Measurements from ENCODE around the gene DPF3. TPM values are rescaled to one million over a fixed set of nuclear protein-coding genes. Genes with fewer than 3 reads are reported as not detected.

The DPF3 gene
- total and polyA plus RNA-seq, 2 donors from 2014 or later, result 2.3 to 2.8 TPM

- Histone ChIP-seq H3K9ac (ENCODE audit: low read length in 3 of 3) (no peak overlapping the region), H3K4me1 (ENCODE audit: control insufficient read depth in 2 of 3, insufficient read depth in 2 of 3, low read depth in 1 of 3, low read length in 3 of 3) (no peaks in the 10 kb centered on the region), H3K27ac (ENCODE audit: low read depth in 2 of 2, low read length in 2 of 2) (no peak overlapping the region), H3K4me3 (ENCODE audit: low read length in 3 of 3) (no peak overlapping the region), H3K36me3 (ENCODE audit: control insufficient read depth in 2 of 3, insufficient read depth in 3 of 3, low read length in 3 of 3) (peaks cover 0 to 29% (median 7%) of the 10 kb centered on the region in 3 donors), H3K27me3 (ENCODE audit: control insufficient read depth, insufficient read depth, low read length) (no peaks in the 10 kb centered on the region), H3K9me3 (ENCODE audit: control insufficient read depth in 2 of 3, insufficient read depth in 1 of 3, low read length in 3 of 3) (no peaks in the 10 kb centered on the region)
- no peak for TF ChIP-seq CTCF (IDR thresholded peaks at IDR 0.05; ENCODE audit: borderline replicate concordance, extremely low read depth, insufficient read depth)
- intact Hi-C loops (cut with DNase I), result no loop called here
- FAIRE-seq (no peak), DNase-seq (no peak)
Observed at GRCh38 chr14:72673179-72673578, 220.7 kb downstream of the DPF3 start.

- Histone ChIP-seq H3K27ac (ENCODE audit: low read depth in 2 of 2, low read length in 2 of 2) (no peak overlapping the region), H3K27me3 (ENCODE audit: control insufficient read depth, insufficient read depth, low read length) (no peaks in the 10 kb centered on the region), H3K4me3 (ENCODE audit: low read length in 3 of 3) (no peak overlapping the region), H3K9me3 (ENCODE audit: control insufficient read depth in 2 of 3, insufficient read depth in 1 of 3, low read length in 3 of 3) (no peaks in the 10 kb centered on the region), H3K9ac (ENCODE audit: low read length in 3 of 3) (no peak overlapping the region), H3K4me1 (ENCODE audit: control insufficient read depth in 2 of 3, insufficient read depth in 2 of 3, low read depth in 1 of 3, low read length in 3 of 3) (no peaks in the 10 kb centered on the region), H3K36me3 (ENCODE audit: control insufficient read depth in 2 of 3, insufficient read depth in 3 of 3, low read length in 3 of 3) (peaks cover 0 to 12% (median 7%) of the 10 kb centered on the region in 3 donors)
- TF ChIP-seq CTCF (IDR thresholded peaks at IDR 0.05; ENCODE audit: borderline replicate concordance, extremely low read depth, insufficient read depth), result no peak
- DNase-seq, result no peak
- intact Hi-C loops (cut with DNase I), result no loop called here
- FAIRE-seq, result no peak
Observed at GRCh38 chr14:72666610-72667009, 227.3 kb downstream of the DPF3 start.

GRCh38 chr14:72665259-72665658 lies 228.6 kb downstream of the DPF3 start:
- intact Hi-C loops (cut with DNase I), result no loop called here
- no peaks in the 10 kb centered on the region for H3K27me3 ChIP-seq (ENCODE audit: control insufficient read depth, insufficient read depth, low read length)
- H3K4me3 ChIP-seq (ENCODE audit: low read length in 3 of 3), result no peak overlapping the region
- no peak for DNase-seq
- no peak for FAIRE-seq
- no peak for TF ChIP-seq CTCF (IDR thresholded peaks at IDR 0.05; ENCODE audit: borderline replicate concordance, extremely low read depth, insufficient read depth)
- H3K36me3 ChIP-seq (ENCODE audit: control insufficient read depth in 2 of 3, insufficient read depth in 3 of 3, low read length in 3 of 3), result peaks cover 0 to 7% (median 5%) of the 10 kb centered on the region in 3 donors
- H3K4me1 ChIP-seq (ENCODE audit: control insufficient read depth in 2 of 3, insufficient read depth in 2 of 3, low read depth in 1 of 3, low read length in 3 of 3), result no peaks in the 10 kb centered on the region
- no peak overlapping the region for H3K27ac ChIP-seq (ENCODE audit: low read depth in 2 of 2, low read length in 2 of 2)
- H3K9ac ChIP-seq (ENCODE audit: low read length in 3 of 3), result no peak overlapping the region
- H3K9me3 ChIP-seq (ENCODE audit: control insufficient read depth in 2 of 3, insufficient read depth in 1 of 3, low read length in 3 of 3), result no peaks in the 10 kb centered on the region

- Histone ChIP-seq H3K9ac (ENCODE audit: low read length in 3 of 3) (no peak overlapping the region), H3K36me3 (ENCODE audit: control insufficient read depth in 2 of 3, insufficient read depth in 3 of 3, low read length in 3 of 3) (peaks cover 0 to 7% (median 1%) of the 10 kb centered on the region in 3 donors)
- no peak for TF ChIP-seq CTCF (IDR thresholded peaks at IDR 0.05; ENCODE audit: borderline replicate concordance, extremely low read depth, insufficient read depth)
Observed at GRCh38 chr14:72664651-72665050, 229.2 kb downstream of the DPF3 start.

More at GRCh38 chr14:72664651-72665050, 229.2 kb downstream of the DPF3 start:
- Histone ChIP-seq H3K27me3 (ENCODE audit: control insufficient read depth, insufficient read depth, low read length) (no peaks in the 10 kb centered on the region), H3K4me3 (ENCODE audit: low read length in 3 of 3) (no peak overlapping the region), H3K27ac (ENCODE audit: low read depth in 2 of 2, low read length in 2 of 2) (no peak overlapping the region), H3K9me3 (ENCODE audit: control insufficient read depth in 2 of 3, insufficient read depth in 1 of 3, low read length in 3 of 3) (no peaks in the 10 kb centered on the region), H3K4me1 (ENCODE audit: control insufficient read depth in 2 of 3, insufficient read depth in 2 of 3, low read depth in 1 of 3, low read length in 3 of 3) (no peaks in the 10 kb centered on the region)
- FAIRE-seq (no peak), DNase-seq (no peak)
- intact Hi-C loops (cut with DNase I), result no loop called here
